GM12878 (cell line): ENCODE data around the gene UBAC2. TPM values are rescaled to one million over a fixed set of nuclear protein-coding genes. Genes with fewer than 3 reads are reported as not detected.

Experiments
- ATAC-seq: fragments of 200-7000 bp; cut with Tn5 transposase; 3 replicates; pipeline ENCODE4 v1.9.1; 2020; ENCODE audit warnings: mild to moderate bottlenecking, moderate library complexity
- BruUV-seq: library from RNA; stranded (reverse); fragments of 400-500 nt; replicated peaks from 2 replicates; lab custom pipeline; 2021; lab: Mats Ljungman, UMichigan
- CTCF ChIA-PET: fragments of 300-600 bp; sonication (Branson Sonifier 250); formaldehyde crosslinking; extraction: SDS; loops from one replicate; lab custom pipeline; 2021; ENCODE audit warnings: inconsistent platforms; lab: Yijun Ruan, JAX
- POLR2A ChIA-PET: fragments of 350-600 bp; formaldehyde crosslinking; extraction: SDS; loops from one replicate; lab custom pipeline; 2021; ENCODE audit warnings: inconsistent platforms; lab: Charles Lee
- RAD21 ChIA-PET: fragments of 300-600 bp; sonication (Branson Sonifier 250); formaldehyde crosslinking; loops from one replicate; lab custom pipeline; 2023; ENCODE audit warnings: antibody characterized with exemption; ENCODE audit not compliant: unreplicated experiment; lab: Charles Lee
- SMC1A ChIA-PET: fragments of 300-600 bp; sonication (Branson Sonifier 250); formaldehyde crosslinking; loops from one replicate; lab custom pipeline; 2023; ENCODE audit not compliant: unreplicated experiment, uncharacterized antibody; lab: Charles Lee
- DNase-seq: peaks from one replicate; pipeline ENCODE4 v3.0.0-alpha.2; 2011; ENCODE audit warnings: low read depth, low spot score
- FAIRE-seq: peaks from 3 replicates; lab custom pipeline; 2011; peaks lifted over from hg19 to GRCh38; lab: Jason Lieb, UNC
- H2AFZ ChIP-seq: 2 replicates; pipeline ENCODE4 v1.6.0; 2011; ENCODE audit warnings: low read depth, low read length, control low read depth; ENCODE audit not compliant: control insufficient read depth
- H3K27ac ChIP-seq: 2 replicates; pipeline ENCODE4 v1.5.1; 2011; ENCODE audit warnings: control low read depth; ENCODE audit not compliant: control insufficient read depth, insufficient read depth
- H3K27me3 ChIP-seq, 2 experiments: replicated peaks in 1 of 2; 2 replicates each; pipeline versions ENCODE4 v1.6.0 to v1.6.1; 2011; ENCODE audit warnings: low read length in 1 of 2; ENCODE audit not compliant: control insufficient read depth in 2 of 2, insufficient read depth in 2 of 2
- H3K36me3 ChIP-seq, 2 experiments: 2 replicates each; pipeline ENCODE4 v1.5.1; 2011; ENCODE audit warnings: low read length in 1 of 2; ENCODE audit not compliant: control insufficient read depth in 2 of 2, insufficient read depth in 2 of 2
- H3K4me1 ChIP-seq: 2 replicates; pipeline ENCODE4 v1.6.1; 2011; ENCODE audit warnings: mild to moderate bottlenecking, low read length, moderate library complexity, mixed read lengths; ENCODE audit not compliant: control insufficient read depth, insufficient read depth
- H3K4me2 ChIP-seq: 2 replicates; pipeline ENCODE4 v1.6.0; 2011; ENCODE audit warnings: control low read depth; ENCODE audit not compliant: control insufficient read depth, insufficient read depth
- H3K4me3 ChIP-seq: fragments of 200-600 bp; sonication (generic); 2 replicates; pipeline ENCODE4 v1.5.1; 2016
- H3K79me2 ChIP-seq: 2 replicates; pipeline ENCODE4 v1.6.0; 2011; ENCODE audit warnings: low read length; ENCODE audit not compliant: control insufficient read depth, insufficient read depth
- H3K9ac ChIP-seq: 2 replicates; pipeline ENCODE4 v1.8.0; 2011; ENCODE audit warnings: low read length, control low read depth, mixed read lengths; ENCODE audit not compliant: control insufficient read depth, insufficient read depth
- H3K9me3 ChIP-seq: replicated peaks from 3 replicates; pipeline ENCODE4 v1.5.1; 2011; ENCODE audit warnings: mild to moderate bottlenecking, low read length; ENCODE audit not compliant: control insufficient read depth, insufficient read depth
- H4K20me1 ChIP-seq: 2 replicates; pipeline ENCODE4 v1.6.0; 2011; ENCODE audit not compliant: control insufficient read depth, insufficient read depth
- IRF4 ChIP-seq: IDR thresholded peaks from 2 replicates; pipeline ENCODE4 v1.6.1; 2011; ENCODE audit warnings: low read depth, low read length
- MYB ChIP-seq: fragments of 150-350 bp; IDR thresholded peaks from 2 replicates; pipeline ENCODE4 v1.6.1; 2014; ENCODE audit warnings: mild to moderate bottlenecking, low read depth, low read length, borderline replicate concordance
- MYC ChIP-seq: IDR thresholded peaks from 2 replicates; pipeline ENCODE4 v1.6.1; 2011; ENCODE audit warnings: mild to moderate bottlenecking, low read length, moderate library complexity, inconsistent platforms; ENCODE audit not compliant: insufficient read depth, insufficient replicate concordance, insufficient read length, severe bottlenecking
- NR2C2 ChIP-seq: IDR thresholded peaks from 2 replicates; pipeline ENCODE4 v1.6.1; 2011; ENCODE audit warnings: borderline replicate concordance, low read depth; ENCODE audit not compliant: control insufficient read depth, insufficient read length
- POLR2A ChIP-seq: IDR thresholded peaks from 2 replicates; pipeline ENCODE4 v1.6.1; 2011; ENCODE audit warnings: low read depth, mild to moderate bottlenecking, low read length
- SMC3 ChIP-seq: IDR thresholded peaks from 2 replicates; pipeline ENCODE4 v1.6.1; 2011; ENCODE audit warnings: low read length, improper control_type of control experiment, borderline replicate concordance
- SREBF1 ChIP-seq: IDR thresholded peaks from 2 replicates; pipeline ENCODE4 v1.6.1; 2012; ENCODE audit warnings: mild to moderate bottlenecking, low read length
- SUZ12 ChIP-seq: fragments of 200-600 bp; sonication (generic); IDR thresholded peaks from one replicate; pipeline ENCODE4 v1.6.1; 2018; ENCODE audit warnings: antibody characterized with exemption, mild to moderate bottlenecking; ENCODE audit not compliant: unreplicated experiment
- ZNF622 ChIP-seq: fragments of 450-650 bp; IDR thresholded peaks from 2 replicates; pipeline ENCODE4 v1.6.1; 2017; ENCODE audit warnings: mild to moderate bottlenecking, inconsistent platforms
- WGBS: methylation state at CpG from one replicate; pipeline ENCODE4 v1.1.6; 2016; ENCODE audit warnings: low lambda C conversion rate; ENCODE audit not compliant: insufficient replicate concordance, insufficient coverage; ENCODE audit errors: missing lambda C conversion rate; 5-methylcytosine and 5-hydroxymethylcytosine counted together
- in situ Hi-C: fragments of 300-500 bp; cut with MboI; formaldehyde crosslinking; loops from 9 replicates; pipeline ENCODE4 v1.14.3; 2018; ENCODE audit warnings: mixed read lengths
- intact Hi-C: fragments of 100-400 bp; cut with micrococcal nuclease; formaldehyde crosslinking; loops from one replicate; pipeline ENCODE4 v1.14.2; 2022; ENCODE audit not compliant: unreplicated experiment
- polyA plus RNA-seq, 11 experiments: library from polyadenylated mRNA; depleted of rRNA in 4 of 11; unstranded in 6 of 11; stranded (reverse) in 5 of 11; fragments of >200 nt; fragmentation: Nextera tagmentation in 4 of 11; fragmentation: Illumina TruSeq in 1 of 11; extraction: Ambion mirVana in 4 of 11; extraction: Trizol in 1 of 11; gene quantifications; 1 replicate in 1 of 11; 2 replicates in 10 of 11; pipeline versions ENCODE4 v1.2.1 to v1.2.3, GENCODE V29; 2011 to 2016; ENCODE audit warnings: inconsistent platforms in 2 of 11, missing spikeins in 2 of 11, low read depth in 1 of 11
- total RNA-seq, 4 experiments: library from RNA; depleted of rRNA in 3 of 4; stranded (reverse); fragments of >200 nt in 3 of 4; fragmentation: Illumina TruSeq in 1 of 4; extraction: Trizol in 1 of 4; gene quantifications; 2 replicates each; pipeline versions ENCODE4 v1.2.1 to v1.2.3, GENCODE V29; 2013 to 2021
- TF ChIP-seq, protein P1 (sequence below): fragments of 450-650 bp; IDR thresholded peaks from 2 replicates; pipeline ENCODE4 v1.6.1; 2017; ENCODE audit warnings: borderline replicate concordance
- TF ChIP-seq, protein P2 (sequence below): IDR thresholded peaks from 2 replicates; pipeline ENCODE4 v1.6.1; 2012; ENCODE audit warnings: low read depth, low read length, improper control_type of control experiment
- TF ChIP-seq, protein P3 (sequence below): IDR thresholded peaks from 2 replicates; pipeline ENCODE4 v1.6.1; 2011; ENCODE audit warnings: borderline replicate concordance, low read depth, mild to moderate bottlenecking, moderate library complexity, low read length; ENCODE audit not compliant: insufficient read depth, poor library complexity, severe bottlenecking
- TF ChIP-seq, protein P4 (sequence below): IDR thresholded peaks from 2 replicates; pipeline ENCODE4 v1.6.1; 2012; ENCODE audit warnings: mild to moderate bottlenecking, low read depth, low read length

Gene UBAC2
- total and polyA plus RNA-seq, 10 of the 15 experiments (the other 5 are each of a cell fraction or from before 2014, with no cell fraction given) = 3.0 to 54.6 (median 17.4) TPM

DNA sequence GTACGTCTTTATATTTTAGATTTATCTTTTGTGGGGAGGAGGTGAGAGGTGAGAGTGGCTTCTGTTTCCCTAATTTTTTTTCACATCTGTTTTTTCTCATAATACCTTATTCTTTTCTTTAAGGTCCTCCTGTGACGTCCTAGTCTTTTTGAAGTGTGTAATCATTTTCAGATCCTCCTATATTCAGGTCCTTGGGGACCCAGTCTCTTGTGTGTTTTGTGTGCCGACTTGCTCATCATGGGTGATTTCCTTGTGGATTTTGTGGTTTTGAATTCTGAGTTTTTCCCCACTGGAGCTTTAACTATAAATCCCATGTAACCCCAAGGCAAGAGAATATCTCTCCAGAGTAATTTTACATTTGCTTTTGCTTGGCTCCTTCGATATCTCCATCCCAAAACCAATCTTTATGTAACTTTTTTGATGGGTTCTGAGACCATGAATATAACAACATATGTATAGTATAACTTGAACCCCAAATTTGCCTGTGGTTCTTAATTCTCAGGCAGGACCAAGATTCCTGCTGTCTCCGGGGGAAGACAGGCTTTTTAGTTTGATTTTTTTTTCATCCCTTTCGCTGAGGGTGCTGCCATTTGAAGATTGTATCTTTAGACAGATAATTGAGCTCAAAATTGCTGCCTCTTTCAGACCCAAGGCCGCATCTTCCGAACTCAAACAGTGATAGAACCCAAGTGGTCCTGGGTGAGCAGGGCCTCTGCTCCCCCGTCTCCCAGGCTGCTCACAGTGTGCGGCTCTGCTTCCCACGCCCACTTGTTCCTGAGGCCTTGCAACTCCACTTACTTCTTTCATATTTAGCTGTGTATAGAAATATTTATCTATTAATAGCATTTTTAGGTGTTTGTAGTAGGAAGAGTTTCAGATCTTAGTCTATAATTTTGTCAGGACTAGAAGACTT lies 165.7 kb downstream of the UBAC2 start:
- Histone ChIP-seq H3K36me3 (no peaks in the 10 kb centered on the region), H3K27ac (peak overlapping the region; percentile 93), H3K4me2 (peak overlapping the region; percentile 80), H3K79me2 (peaks cover 35% of the 10 kb centered on the region), H3K27me3 (no peaks in the 10 kb centered on the region), H3K9ac (peak overlapping the region; percentile 74), H3K9me3 (no peaks in the 10 kb centered on the region), H3K4me3 (peak overlapping the region; percentile 23; the same call in 1 of the 2 replicates), H4K20me1 (no peaks in the 10 kb centered on the region), H3K4me1 (peaks cover 54% of the 10 kb centered on the region), H2AFZ (no peak overlapping the region)
- ChIA-PET CTCF (interaction anchor here (0.7 to 4.1 kb wide), 25 partner anchors 10 to 96 kb away, joined by 3 to 40 read pairs (median 6); partner anchors contain the start of gene GPR183), SMC1A (interaction anchor here (0.7 to 6.7 kb wide), 31 partner anchors 12 to 1118 kb away, joined by 3 to 148 read pairs (median 7); partner anchors contain the start of gene GPR183), POLR2A (interaction anchor here (0.6 to 3.9 kb wide), 20 partner anchors 9 to 161 kb away, joined by 3 to 59 read pairs (median 4); partner anchors contain the start of gene GPR183), RAD21 (interaction anchor here (0.8 to 5.3 kb wide), 26 partner anchors 9 to 97 kb away, joined by 3 to 80 read pairs (median 12); partner anchors contain the start of gene GPR183)
- in situ Hi-C loops = loop anchor here (5.0 kb wide), 1 partner anchor 59 kb away; the partner anchor contains the start of gene GPR183
- FAIRE-seq (no peak), DNase-seq (peak; percentile 87), ATAC-seq (peak; percentile 67)
- WGBS = 76% methylated on average over 11 of the region's 11 CpGs
- no TSS peak for BruUV-seq
- intact Hi-C loops = loop anchor here (1.0 to 5.0 kb wide), 6 partner anchors 8 to 164 kb away; partner anchors contain the start of genes GPR183 and UBAC2
- TF ChIP-seq SREBF1 (no peak), IRF4 (peak; percentile 58; the same call in 1 of the 2 replicates), MYB (no peak), POLR2A (0 out of 2 replicates have a peak, but pooled peaks have one; percentile 19), SMC3 (peak; percentile 4; the same call in 1 of the 2 replicates), NR2C2 (no peak), SUZ12 (no peak), MYC (no peak), ZNF622 (no peak)
- TF ChIP-seq, protein P1, sequence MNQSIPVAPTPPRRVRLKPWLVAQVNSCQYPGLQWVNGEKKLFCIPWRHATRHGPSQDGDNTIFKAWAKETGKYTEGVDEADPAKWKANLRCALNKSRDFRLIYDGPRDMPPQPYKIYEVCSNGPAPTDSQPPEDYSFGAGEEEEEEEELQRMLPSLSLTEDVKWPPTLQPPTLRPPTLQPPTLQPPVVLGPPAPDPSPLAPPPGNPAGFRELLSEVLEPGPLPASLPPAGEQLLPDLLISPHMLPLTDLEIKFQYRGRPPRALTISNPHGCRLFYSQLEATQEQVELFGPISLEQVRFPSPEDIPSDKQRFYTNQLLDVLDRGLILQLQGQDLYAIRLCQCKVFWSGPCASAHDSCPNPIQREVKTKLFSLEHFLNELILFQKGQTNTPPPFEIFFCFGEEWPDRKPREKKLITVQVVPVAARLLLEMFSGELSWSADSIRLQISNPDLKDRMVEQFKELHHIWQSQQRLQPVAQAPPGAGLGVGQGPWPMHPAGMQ = no peak
- TF ChIP-seq, protein P2, sequence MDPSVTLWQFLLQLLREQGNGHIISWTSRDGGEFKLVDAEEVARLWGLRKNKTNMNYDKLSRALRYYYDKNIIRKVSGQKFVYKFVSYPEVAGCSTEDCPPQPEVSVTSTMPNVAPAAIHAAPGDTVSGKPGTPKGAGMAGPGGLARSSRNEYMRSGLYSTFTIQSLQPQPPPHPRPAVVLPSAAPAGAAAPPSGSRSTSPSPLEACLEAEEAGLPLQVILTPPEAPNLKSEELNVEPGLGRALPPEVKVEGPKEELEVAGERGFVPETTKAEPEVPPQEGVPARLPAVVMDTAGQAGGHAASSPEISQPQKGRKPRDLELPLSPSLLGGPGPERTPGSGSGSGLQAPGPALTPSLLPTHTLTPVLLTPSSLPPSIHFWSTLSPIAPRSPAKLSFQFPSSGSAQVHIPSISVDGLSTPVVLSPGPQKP = no peak
- TF ChIP-seq, protein P3, sequence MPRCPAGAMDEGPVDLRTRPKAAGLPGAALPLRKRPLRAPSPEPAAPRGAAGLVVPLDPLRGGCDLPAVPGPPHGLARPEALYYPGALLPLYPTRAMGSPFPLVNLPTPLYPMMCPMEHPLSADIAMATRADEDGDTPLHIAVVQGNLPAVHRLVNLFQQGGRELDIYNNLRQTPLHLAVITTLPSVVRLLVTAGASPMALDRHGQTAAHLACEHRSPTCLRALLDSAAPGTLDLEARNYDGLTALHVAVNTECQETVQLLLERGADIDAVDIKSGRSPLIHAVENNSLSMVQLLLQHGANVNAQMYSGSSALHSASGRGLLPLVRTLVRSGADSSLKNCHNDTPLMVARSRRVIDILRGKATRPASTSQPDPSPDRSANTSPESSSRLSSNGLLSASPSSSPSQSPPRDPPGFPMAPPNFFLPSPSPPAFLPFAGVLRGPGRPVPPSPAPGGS = peak; percentile 99
- TF ChIP-seq, protein P4, sequence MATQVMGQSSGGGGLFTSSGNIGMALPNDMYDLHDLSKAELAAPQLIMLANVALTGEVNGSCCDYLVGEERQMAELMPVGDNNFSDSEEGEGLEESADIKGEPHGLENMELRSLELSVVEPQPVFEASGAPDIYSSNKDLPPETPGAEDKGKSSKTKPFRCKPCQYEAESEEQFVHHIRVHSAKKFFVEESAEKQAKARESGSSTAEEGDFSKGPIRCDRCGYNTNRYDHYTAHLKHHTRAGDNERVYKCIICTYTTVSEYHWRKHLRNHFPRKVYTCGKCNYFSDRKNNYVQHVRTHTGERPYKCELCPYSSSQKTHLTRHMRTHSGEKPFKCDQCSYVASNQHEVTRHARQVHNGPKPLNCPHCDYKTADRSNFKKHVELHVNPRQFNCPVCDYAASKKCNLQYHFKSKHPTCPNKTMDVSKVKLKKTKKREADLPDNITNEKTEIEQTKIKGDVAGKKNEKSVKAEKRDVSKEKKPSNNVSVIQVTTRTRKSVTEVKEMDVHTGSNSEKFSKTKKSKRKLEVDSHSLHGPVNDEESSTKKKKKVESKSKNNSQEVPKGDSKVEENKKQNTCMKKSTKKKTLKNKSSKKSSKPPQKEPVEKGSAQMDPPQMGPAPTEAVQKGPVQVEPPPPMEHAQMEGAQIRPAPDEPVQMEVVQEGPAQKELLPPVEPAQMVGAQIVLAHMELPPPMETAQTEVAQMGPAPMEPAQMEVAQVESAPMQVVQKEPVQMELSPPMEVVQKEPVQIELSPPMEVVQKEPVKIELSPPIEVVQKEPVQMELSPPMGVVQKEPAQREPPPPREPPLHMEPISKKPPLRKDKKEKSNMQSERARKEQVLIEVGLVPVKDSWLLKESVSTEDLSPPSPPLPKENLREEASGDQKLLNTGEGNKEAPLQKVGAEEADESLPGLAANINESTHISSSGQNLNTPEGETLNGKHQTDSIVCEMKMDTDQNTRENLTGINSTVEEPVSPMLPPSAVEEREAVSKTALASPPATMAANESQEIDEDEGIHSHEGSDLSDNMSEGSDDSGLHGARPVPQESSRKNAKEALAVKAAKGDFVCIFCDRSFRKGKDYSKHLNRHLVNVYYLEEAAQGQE = no peak
